Keratinocyte (primary cell): ENCODE results near the gene SNN. TPM values are rescaled to one million over a fixed set of nuclear protein-coding genes. Genes with fewer than 3 reads are reported as not detected.

Source experiments
- DNase-seq: peaks from one replicate; pipeline ENCODE4 v3.0.0-alpha.2; 2011; ENCODE audit warnings: low read depth, missing footprints, low spot score
- FAIRE-seq: peaks from 2 replicates; lab custom pipeline; 2011; peaks lifted over from hg19 to GRCh38; lab: Jason Lieb, UNC
- H2AFZ ChIP-seq: 2 replicates; pipeline ENCODE4 v1.6.0; 2012; ENCODE audit warnings: low read length, control low read depth, inconsistent platforms; ENCODE audit not compliant: control insufficient read depth
- H3K27ac ChIP-seq: 2 replicates; pipeline ENCODE4 v1.5.1; 2011; ENCODE audit warnings: low read length; ENCODE audit not compliant: control insufficient read depth, insufficient read depth
- H3K27me3 ChIP-seq: 3 replicates; pipeline ENCODE4 v1.6.0; 2011; ENCODE audit warnings: low read length; ENCODE audit not compliant: control insufficient read depth, insufficient read depth; ENCODE audit errors: extremely low read depth
- H3K36me3 ChIP-seq, 2 experiments: 2 replicates in 1 of 2; 3 replicates in 1 of 2; pipeline ENCODE4 v1.5.1; 2011; ENCODE audit warnings: low read length in 2 of 2, mild to moderate bottlenecking in 1 of 2; ENCODE audit not compliant: control insufficient read depth in 2 of 2, insufficient read depth in 2 of 2; ENCODE audit errors: extremely low read depth in 1 of 2
- H3K4me1 ChIP-seq: 3 replicates; pipeline ENCODE4 v1.5.1; 2011; ENCODE audit warnings: low read length; ENCODE audit not compliant: control insufficient read depth, insufficient read depth; ENCODE audit errors: extremely low read depth
- H3K4me2 ChIP-seq: 3 replicates; pipeline ENCODE4 v1.6.0; 2011; ENCODE audit warnings: low read depth, low read length; ENCODE audit not compliant: control insufficient read depth, insufficient read depth; ENCODE audit errors: extremely low read depth
- H3K4me3 ChIP-seq, 3 experiments: fragments of 200-600 bp in 1 of 3; sonication (generic) in 1 of 3; 2 replicates in 2 of 3; 3 replicates in 1 of 3; pipeline ENCODE4 v1.5.1; 2011 to 2016; ENCODE audit warnings: low read length in 3 of 3, mild to moderate bottlenecking in 3 of 3, control low read depth in 2 of 3, inconsistent platforms in 1 of 3, low read depth in 1 of 3, mixed read lengths in 1 of 3, mixed run types in 1 of 3, moderate library complexity in 1 of 3; ENCODE audit not compliant: control insufficient read depth in 2 of 3, insufficient read depth in 2 of 3; ENCODE audit errors: extremely low read depth in 1 of 3
- H3K79me2 ChIP-seq: 2 replicates; pipeline ENCODE4 v1.6.0; 2012; ENCODE audit warnings: low read length; ENCODE audit not compliant: control insufficient read depth, insufficient read depth
- H3K9ac ChIP-seq: 3 replicates; pipeline ENCODE4 v1.6.0; 2011; ENCODE audit warnings: low read length; ENCODE audit not compliant: control insufficient read depth, insufficient read depth; ENCODE audit errors: extremely low read depth
- H3K9me1 ChIP-seq: 3 replicates; pipeline ENCODE4 v1.6.0; 2011; ENCODE audit warnings: low read length; ENCODE audit not compliant: control insufficient read depth, insufficient read depth; ENCODE audit errors: extremely low read depth
- H3K9me3 ChIP-seq: 2 replicates; pipeline ENCODE4 v1.5.1; 2012; ENCODE audit warnings: low read depth, low read length; ENCODE audit not compliant: control insufficient read depth
- H4K20me1 ChIP-seq: 3 replicates; pipeline ENCODE4 v1.6.0; 2011; ENCODE audit warnings: low read length; ENCODE audit not compliant: control insufficient read depth, insufficient read depth; ENCODE audit errors: extremely low read depth
- EZH2 ChIP-seq: IDR thresholded peaks from one replicate; pipeline ENCODE4 v1.6.1; 2012; ENCODE audit warnings: inconsistent platforms, mild to moderate bottlenecking, low read length, moderate library complexity
- dilution Hi-C: fragments of 300-500 bp; cut with MboI; formaldehyde crosslinking; loops from one replicate; pipeline ENCODE4 v1.7.0; 2020; ENCODE audit warnings: low sequenced_read_pairs; ENCODE audit not compliant: extremely low pct_ligation_motif_present
- polyA plus RNA-seq, 5 experiments: library from polyadenylated mRNA; depleted of rRNA in 3 of 5; stranded (reverse) in 3 of 5; stranded (forward) in 1 of 5; unstranded in 1 of 5; fragments of >200 nt; gene quantifications; 1 replicate in 1 of 5; 2 replicates in 3 of 5; 3 replicates in 1 of 5; pipeline versions ENCODE4 v1.2.1 to v1.2.3, GENCODE V29; 2011 to 2012; ENCODE audit warnings: missing spikeins in 2 of 5, low read depth in 1 of 5, low replicate concordance in 1 of 5
- TF ChIP-seq, protein P1 (sequence below), 3 experiments: IDR thresholded peaks in 1 of 3; conservative IDR thresholded peaks in 1 of 3; optimal IDR thresholded peaks in 1 of 3; 2 replicates in 2 of 3; 3 replicates in 1 of 3; pipeline versions ENCODE3 to v1.5.1; 2011; ENCODE audit warnings: low read length in 3 of 3, mild to moderate bottlenecking in 3 of 3, moderate library complexity in 2 of 3, control low read depth in 1 of 3, inconsistent platforms in 1 of 3; ENCODE audit not compliant: insufficient read depth in 2 of 3; ENCODE audit errors: extremely low read depth in 1 of 3

Gene SNN
- polyA plus RNA-seq, 1 donor (not counting 4 experiments of a cell fraction or from before 2014, with no cell fraction given) = 15.9 TPM

DNA sequence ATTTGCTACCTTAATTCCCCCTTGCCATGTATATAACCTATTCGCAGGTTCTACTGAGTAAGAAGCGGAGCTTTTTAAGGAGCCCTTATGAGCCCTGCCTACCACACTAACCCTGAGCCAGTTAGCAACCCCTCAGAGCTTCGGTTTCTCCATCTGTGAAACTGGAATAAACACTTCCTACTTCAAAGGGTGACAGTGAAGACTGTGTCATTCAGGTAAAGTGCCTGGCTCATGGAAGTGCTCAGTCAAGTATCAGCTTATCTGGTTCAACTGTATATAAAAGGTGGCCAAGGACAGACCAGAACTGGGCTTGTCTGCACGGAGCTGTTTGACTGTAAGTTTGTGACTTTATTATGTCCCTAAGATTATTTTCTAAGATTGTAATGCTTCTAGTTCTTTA is 43.4 kb downstream of the SNN start:
- Histone ChIP-seq H3K9me3 (no peaks in the 10 kb centered on the region), H4K20me1 (no peaks in the 10 kb centered on the region), H2AFZ (no peak overlapping the region), H3K4me1 (no peaks in the 10 kb centered on the region), H3K9me1 (no peaks in the 10 kb centered on the region), H3K9ac (no peak overlapping the region), H3K27me3 (no peaks in the 10 kb centered on the region), H3K79me2 (no peaks in the 10 kb centered on the region), H3K36me3 (peaks cover 16 to 22% of the 10 kb centered on the region in 2 experiments), H3K4me2 (no peak overlapping the region), H3K27ac (no peak overlapping the region), H3K4me3 (no peak overlapping the region)
- FAIRE-seq (no peak), DNase-seq (no peak)
- dilution Hi-C loops = no loop called here
- no peak for TF ChIP-seq EZH2
- TF ChIP-seq, protein P1, sequence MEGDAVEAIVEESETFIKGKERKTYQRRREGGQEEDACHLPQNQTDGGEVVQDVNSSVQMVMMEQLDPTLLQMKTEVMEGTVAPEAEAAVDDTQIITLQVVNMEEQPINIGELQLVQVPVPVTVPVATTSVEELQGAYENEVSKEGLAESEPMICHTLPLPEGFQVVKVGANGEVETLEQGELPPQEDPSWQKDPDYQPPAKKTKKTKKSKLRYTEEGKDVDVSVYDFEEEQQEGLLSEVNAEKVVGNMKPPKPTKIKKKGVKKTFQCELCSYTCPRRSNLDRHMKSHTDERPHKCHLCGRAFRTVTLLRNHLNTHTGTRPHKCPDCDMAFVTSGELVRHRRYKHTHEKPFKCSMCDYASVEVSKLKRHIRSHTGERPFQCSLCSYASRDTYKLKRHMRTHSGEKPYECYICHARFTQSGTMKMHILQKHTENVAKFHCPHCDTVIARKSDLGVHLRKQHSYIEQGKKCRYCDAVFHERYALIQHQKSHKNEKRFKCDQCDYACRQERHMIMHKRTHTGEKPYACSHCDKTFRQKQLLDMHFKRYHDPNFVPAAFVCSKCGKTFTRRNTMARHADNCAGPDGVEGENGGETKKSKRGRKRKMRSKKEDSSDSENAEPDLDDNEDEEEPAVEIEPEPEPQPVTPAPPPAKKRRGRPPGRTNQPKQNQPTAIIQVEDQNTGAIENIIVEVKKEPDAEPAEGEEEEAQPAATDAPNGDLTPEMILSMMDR (optimal IDR thresholded peaks at IDR 0.05 in 1 of 3, IDR thresholded peaks at IDR 0.05 in 1 of 3, conservative IDR thresholded peaks at IDR 0.05 in 1 of 3; ENCODE audit: extremely low read depth in 1 of 3, insufficient read depth in 2 of 3, low read length in 3 of 3) = no peak

DNA sequence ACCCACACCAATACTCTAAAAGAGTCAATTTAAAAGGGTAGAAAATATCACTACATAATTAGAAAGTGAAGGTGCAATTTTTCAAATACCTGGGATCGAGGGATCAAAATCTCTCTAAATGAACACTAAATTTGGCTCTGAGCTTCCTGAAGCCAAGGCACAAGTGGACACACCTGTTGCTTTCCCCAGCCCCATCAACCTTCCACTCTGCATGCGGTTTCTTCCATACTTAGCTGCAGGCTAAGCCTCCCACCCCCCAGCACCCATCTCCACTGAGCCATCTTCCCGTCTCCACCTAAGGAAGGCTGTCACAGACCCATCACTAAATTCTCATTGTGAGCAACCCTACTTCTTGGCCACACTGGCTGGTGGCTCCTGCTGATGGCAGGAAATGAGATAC is 43.9 kb downstream of the SNN start:
- H3K9me3 ChIP-seq = no peaks in the 10 kb centered on the region
- no peak for TF ChIP-seq EZH2
- TF ChIP-seq, protein P1 (optimal IDR thresholded peaks at IDR 0.05 in 1 of 3, IDR thresholded peaks at IDR 0.05 in 1 of 3, conservative IDR thresholded peaks at IDR 0.05 in 1 of 3; ENCODE audit: extremely low read depth in 1 of 3, insufficient read depth in 2 of 3, low read length in 3 of 3) = no peak
- FAIRE-seq (no peak), DNase-seq (no peak)
- no peaks in the 10 kb centered on the region for H3K79me2 ChIP-seq
- H4K20me1 ChIP-seq = no peaks in the 10 kb centered on the region
- H3K36me3 ChIP-seq = peaks cover 16 to 22% of the 10 kb centered on the region in 2 experiments
- H3K4me3 ChIP-seq = no peak overlapping the region
- no peaks in the 10 kb centered on the region for H3K4me1 ChIP-seq
- H2AFZ ChIP-seq = no peak overlapping the region
- H3K27ac ChIP-seq = no peak overlapping the region
- no peak overlapping the region for H3K9ac ChIP-seq
- dilution Hi-C loops = no loop called here
- H3K4me2 ChIP-seq = no peak overlapping the region
- no peaks in the 10 kb centered on the region for H3K27me3 ChIP-seq
- H3K9me1 ChIP-seq = no peaks in the 10 kb centered on the region
